Kidney glomerular epithelial cell (primary cell): ENCODE measurements around the gene ARHGEF4.

Experiments used
- DNase-seq: peaks from one replicate; lab custom pipeline; 2025; lab: John Stamatoyannopoulos, UW

ARHGEF4 gene

DNA sequence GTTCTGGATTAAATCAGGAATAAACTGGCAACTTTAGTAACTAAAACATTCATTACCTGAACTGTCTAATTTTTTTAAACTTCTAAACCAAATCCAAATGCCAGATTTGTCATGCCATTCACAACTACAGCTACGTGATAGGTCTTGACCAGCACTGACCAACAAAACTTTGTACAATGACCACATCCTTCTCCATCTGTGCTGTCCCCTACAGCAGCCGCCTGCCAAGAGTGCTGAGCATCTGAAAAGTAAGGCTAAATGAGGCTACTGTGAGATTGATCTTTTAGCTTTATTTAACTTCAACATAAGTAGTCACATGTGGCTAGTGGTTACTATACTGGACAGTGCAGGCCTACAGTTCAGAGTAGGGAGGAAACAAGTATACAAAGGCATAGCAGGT is 248.9 kb downstream of the ARHGEF4 start:
- DNase-seq: no peak

DNA sequence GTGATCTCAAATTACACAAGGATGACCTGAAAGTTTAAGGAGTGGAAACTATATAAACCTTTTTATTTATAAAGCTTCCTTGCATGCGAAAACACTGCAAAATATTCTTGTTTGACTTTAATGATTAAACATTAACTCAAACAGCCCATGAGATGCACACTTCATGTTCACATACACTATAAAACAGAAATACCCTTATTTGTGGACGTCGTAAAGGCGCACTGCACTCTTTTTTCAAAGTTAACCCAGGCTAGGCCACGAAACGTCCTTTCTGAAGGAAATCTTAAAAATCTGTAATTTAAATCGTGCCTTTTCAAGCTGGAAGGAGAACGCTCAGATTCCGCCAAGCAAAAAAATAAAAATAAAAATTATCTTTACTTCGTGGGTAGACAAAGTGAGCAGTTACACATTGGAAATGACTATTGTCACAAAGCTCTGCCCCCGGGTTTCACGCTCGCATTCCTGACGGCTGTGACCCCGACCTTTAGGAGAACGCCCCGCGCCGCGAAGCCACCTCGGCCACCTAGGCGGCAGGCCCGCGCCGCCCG is 255.8 kb downstream of the ARHGEF4 start:
- DNase-seq: no peak

DNA sequence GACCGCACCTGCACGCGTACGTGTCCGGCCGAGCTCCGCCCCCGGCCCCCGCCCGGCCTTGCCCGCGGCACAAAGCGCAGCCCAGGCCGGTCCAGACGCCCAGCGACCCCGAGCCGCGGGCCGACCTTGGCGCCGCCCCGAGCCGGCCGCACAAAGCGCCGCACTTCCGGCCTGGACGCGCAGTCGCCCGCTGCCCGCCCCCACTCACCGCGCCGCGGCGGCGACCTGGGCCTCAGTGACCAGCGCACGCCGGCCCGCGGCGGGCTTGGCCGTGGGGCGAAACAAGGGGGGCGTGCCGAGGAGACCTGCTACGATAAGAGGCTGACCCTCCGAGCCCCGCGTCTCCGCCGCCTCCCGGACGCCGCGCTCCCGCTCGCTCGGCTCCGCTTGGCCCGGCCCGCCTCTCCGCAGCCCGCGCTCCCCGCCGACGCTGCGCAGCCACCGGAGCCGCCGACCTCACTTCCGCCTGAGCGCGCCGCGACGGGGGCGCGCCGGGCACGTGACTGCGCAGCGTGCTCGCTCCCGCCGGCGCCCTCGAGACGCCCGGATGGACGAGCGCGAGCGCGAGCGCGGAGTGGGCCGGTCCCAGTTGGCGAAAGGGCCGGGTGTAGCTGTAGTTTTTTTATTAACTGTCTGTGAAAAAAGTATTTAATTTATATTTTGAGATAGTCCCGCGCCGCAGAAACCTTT is 256.4 kb downstream of the ARHGEF4 start, which contains the start of gene FAM168B:
TSS of gene FAM168B (minus strand) at position 455 of the 690 bp plus-strand sequence. CDS start 10,814 bp downstream, outside the sequence.
- DNase-seq: peak; percentile 85

DNA sequence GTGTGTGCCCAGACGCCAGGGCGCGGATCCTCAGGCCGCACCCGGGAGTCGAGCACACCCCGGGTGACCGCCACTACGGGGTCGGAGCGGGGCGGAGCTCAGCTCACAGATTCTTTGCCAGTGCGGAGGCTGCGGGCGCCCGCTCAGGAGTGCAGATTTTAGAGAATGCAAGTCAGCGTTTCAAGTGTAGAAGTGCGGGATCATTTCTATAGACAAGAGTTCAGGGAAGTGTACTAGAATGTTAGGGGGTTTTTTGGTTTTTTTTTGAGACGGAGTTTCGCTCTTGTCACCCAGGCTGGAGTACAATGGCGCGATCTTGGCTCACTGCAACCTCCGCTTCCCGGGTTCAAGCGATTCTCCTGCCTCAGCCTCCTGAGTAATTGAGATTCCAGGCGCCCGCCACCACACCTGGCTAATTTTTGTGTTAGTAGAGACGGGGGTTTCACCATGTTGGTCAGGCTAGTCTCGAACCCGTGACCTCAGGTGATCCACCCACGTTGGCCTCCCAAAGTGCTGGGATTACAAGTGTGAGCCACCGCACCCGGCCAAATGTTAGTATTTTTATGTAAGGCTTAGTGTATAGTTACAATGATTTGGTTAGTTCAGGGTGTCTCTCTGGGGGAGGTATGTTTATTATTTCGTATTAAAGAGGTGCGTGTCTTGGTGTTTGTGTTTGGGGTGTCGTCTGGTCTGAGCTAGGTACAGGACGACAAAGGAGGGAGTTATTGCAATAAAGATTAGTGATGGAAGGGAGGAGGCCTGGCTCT is 257.2 kb downstream of the ARHGEF4 start:
- no peak for DNase-seq

DNA sequence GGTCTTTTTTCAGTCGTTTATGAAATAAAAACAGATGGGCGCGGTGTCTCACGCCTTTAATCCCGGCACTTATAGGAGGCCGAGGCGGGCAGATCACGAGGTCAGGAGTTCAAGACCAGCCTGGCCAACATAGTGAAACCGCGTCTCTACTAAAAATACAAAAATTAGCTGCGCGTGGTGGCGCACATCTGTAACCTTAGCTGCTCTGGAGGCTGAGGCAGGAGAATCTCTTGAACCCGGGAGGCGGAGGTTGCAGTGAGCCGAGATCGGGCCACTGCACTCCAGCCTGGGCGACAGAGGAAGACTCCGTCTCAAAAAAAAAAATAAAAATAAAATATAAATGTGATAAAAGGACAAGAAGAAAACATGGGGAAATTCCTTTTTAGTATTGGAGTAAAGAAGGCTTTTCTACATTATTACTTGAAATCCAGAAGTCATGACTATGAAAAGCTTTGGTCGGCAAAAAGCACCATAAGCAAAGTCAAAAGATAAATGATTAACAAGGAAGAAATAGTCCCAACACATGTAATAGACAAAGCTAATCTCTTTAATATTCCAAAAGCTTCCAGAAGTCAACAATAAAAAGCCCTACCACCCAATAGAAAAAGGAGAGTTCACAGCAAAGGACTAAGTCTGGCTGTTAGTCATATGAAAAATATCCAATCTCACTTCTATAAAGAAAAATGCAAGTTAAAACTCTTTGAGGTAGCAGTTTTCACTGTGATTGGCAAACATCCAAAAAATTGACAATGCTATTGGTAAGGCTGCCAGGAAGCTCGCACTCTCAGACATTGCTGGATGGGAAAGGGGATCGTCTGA is 258.0 kb downstream of the ARHGEF4 start:
- no peak for DNase-seq
